A673 (cell line): Measurements from ENCODE around the gene EBF4.

Source experiments
- EZH2 ChIP-seq: fragments of 200-600 bp; sonication (generic); IDR thresholded peaks from 2 replicates; pipeline ENCODE4 v1.6.1; 2017; ENCODE audit warnings: borderline replicate concordance, low read depth, mild to moderate bottlenecking, mixed read lengths, antibody characterized with exemption, low read length; ENCODE audit not compliant: poor library complexity, severe bottlenecking
- TF ChIP-seq, protein P1 (sequence below): fragments of 300-800, 200-600 bp; sonication (generic); conservative IDR thresholded peaks from 2 replicates; pipeline ENCODE4 v1.5.1; 2017; ENCODE audit warnings: low read depth, mild to moderate bottlenecking, antibody characterized with exemption, low read length, moderate library complexity, mixed read lengths

DNA sequence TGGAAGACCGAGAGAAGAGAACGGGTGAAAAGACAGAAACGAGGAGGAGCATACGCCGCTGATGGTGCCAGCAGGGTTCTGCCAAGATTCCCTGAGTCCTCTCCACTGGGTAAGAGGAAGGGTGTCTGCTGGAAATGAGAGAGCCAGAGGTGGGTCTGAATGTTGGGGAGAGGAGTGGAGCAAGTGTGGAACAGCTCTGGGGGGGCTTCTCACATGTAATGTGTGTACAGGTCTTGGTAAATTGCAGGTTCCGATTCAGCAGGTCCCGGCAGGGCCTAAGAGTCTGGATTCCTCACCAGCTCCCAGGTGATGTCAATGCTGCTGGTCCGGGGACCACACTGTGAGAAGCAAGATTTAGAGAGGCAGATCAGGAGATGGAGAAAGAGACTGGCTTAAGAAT, 1.5 kb upstream of the EBF4 start:
- TF ChIP-seq, protein P1, sequence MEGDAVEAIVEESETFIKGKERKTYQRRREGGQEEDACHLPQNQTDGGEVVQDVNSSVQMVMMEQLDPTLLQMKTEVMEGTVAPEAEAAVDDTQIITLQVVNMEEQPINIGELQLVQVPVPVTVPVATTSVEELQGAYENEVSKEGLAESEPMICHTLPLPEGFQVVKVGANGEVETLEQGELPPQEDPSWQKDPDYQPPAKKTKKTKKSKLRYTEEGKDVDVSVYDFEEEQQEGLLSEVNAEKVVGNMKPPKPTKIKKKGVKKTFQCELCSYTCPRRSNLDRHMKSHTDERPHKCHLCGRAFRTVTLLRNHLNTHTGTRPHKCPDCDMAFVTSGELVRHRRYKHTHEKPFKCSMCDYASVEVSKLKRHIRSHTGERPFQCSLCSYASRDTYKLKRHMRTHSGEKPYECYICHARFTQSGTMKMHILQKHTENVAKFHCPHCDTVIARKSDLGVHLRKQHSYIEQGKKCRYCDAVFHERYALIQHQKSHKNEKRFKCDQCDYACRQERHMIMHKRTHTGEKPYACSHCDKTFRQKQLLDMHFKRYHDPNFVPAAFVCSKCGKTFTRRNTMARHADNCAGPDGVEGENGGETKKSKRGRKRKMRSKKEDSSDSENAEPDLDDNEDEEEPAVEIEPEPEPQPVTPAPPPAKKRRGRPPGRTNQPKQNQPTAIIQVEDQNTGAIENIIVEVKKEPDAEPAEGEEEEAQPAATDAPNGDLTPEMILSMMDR: no peak
- no peak for TF ChIP-seq EZH2
